ENCODE measurements around the gene OR4C11. TPM values are rescaled to one million over a fixed set of nuclear protein-coding genes. Genes with fewer than 3 reads are reported as not detected.

Gene OR4C11
- not detected for total RNA-seq

- Histone ChIP-seq H3K4me1 (no peaks in the 10 kb centered on the region), H3K36me3 (no peaks in the 10 kb centered on the region), H3K27ac (no peak within 1 kb of the TSS), H3K9me3 (no peaks in the 10 kb centered on the region), H3K4me3 (no peak within 1 kb of the TSS), H3K27me3 (no peaks in the 10 kb centered on the region)
- ATAC-seq (ENCODE audit: low FRiP score in 2 of 2) = no peak
- 51 to 55% methylated on average over 2 of the region's 2 CpGs for WGBS, 2 donors
- no peak for DNase-seq
- TF ChIP-seq POLR2AphosphoS5 (IDR thresholded peaks at IDR 0.05) (no peak), EP300 (IDR thresholded peaks at IDR 0.05) (no peak), CTCF (IDR thresholded peaks at IDR 0.05) (no peak), POLR2A (IDR thresholded peaks at IDR 0.05) (no peak)
Observed at GRCh38 chr11:55607545-55607944, at the start of gene OR4C11. TSS of gene OR4C11 (minus strand) at chr11:55607645. CDS start at chr11:55604373, 3,272 bp downstream.

GRCh38 chr11:55655096-55655495 is 47.7 kb upstream of the OR4C11 start:
- Histone ChIP-seq H3K36me3 (no peaks in the 10 kb centered on the region), H3K9me3 (no peaks in the 10 kb centered on the region), H3K4me1 (no peaks in the 10 kb centered on the region), H3K4me3 (no peak overlapping the region), H3K27me3 (no peaks in the 10 kb centered on the region), H3K27ac (no peak overlapping the region)
- TF ChIP-seq CTCF (IDR thresholded peaks at IDR 0.05) = no peak
- TF ChIP-seq POLR2AphosphoS5 (IDR thresholded peaks at IDR 0.05) = no peak
- no peak for TF ChIP-seq EP300 (IDR thresholded peaks at IDR 0.05)
- TF ChIP-seq POLR2A (IDR thresholded peaks at IDR 0.05) = no peak
- no peak for ATAC-seq (ENCODE audit: low FRiP score in 2 of 2)
- no peak for DNase-seq

- TF ChIP-seq POLR2A (IDR thresholded peaks at IDR 0.05) = no peak
- no peak for ATAC-seq (ENCODE audit: low FRiP score in 2 of 2)
- WGBS, 2 donors = 54 to 55% methylated on average over 1 of the region's 1 CpG
- Histone ChIP-seq H3K27ac (no peak overlapping the region), H3K36me3 (no peaks in the 10 kb centered on the region), H3K9me3 (no peaks in the 10 kb centered on the region), H3K4me3 (no peak overlapping the region), H3K27me3 (no peaks in the 10 kb centered on the region), H3K4me1 (no peaks in the 10 kb centered on the region)
- DNase-seq = no peak
Observed at GRCh38 chr11:55652560-55652959, 45.1 kb upstream of the OR4C11 start.

- Histone ChIP-seq H3K9me3 (no peaks in the 10 kb centered on the region), H3K27ac (no peak within 1 kb of the TSS), H3K4me1 (no peaks in the 10 kb centered on the region), H3K36me3 (no peaks in the 10 kb centered on the region), H3K27me3 (no peaks in the 10 kb centered on the region), H3K4me3 (no peak within 1 kb of the TSS)
- 79 to 84% methylated on average over 2 of the region's 2 CpGs for WGBS, 2 donors
- DNase-seq = no peak
- ATAC-seq (ENCODE audit: low FRiP score in 2 of 2) = no peak
- TF ChIP-seq POLR2A (IDR thresholded peaks at IDR 0.05) (no peak), EP300 (IDR thresholded peaks at IDR 0.05) (no peak), CTCF (IDR thresholded peaks at IDR 0.05) (no peak), POLR2AphosphoS5 (IDR thresholded peaks at IDR 0.05) (no peak)
Observed at GRCh38 chr11:55648027-55648426, 40.6 kb upstream of the OR4C11 start, which contains the start of gene OR4S2. TSS of gene OR4S2 (plus strand) at chr11:55648327. CDS start at chr11:55650904, 2,577 bp downstream.

- Histone ChIP-seq H3K27me3 (no peaks in the 10 kb centered on the region), H3K4me1 (no peaks in the 10 kb centered on the region), H3K27ac (no peak within 1 kb of the TSS), H3K36me3 (no peaks in the 10 kb centered on the region), H3K4me3 (no peak within 1 kb of the TSS), H3K9me3 (peaks cover 0 to 3% (median 0%) of the 10 kb centered on the region in 4 donors)
- TF ChIP-seq EP300 (IDR thresholded peaks at IDR 0.05) (no peak), POLR2A (IDR thresholded peaks at IDR 0.05) (no peak), CTCF (IDR thresholded peaks at IDR 0.05) (no peak), POLR2AphosphoS5 (IDR thresholded peaks at IDR 0.05) (no peak)
- no peak for ATAC-seq (ENCODE audit: low FRiP score in 2 of 2)
- DNase-seq = no peak
- WGBS, 2 donors = 45 to 66% methylated on average over 3 of the region's 3 CpGs
Observed at GRCh38 chr11:55634813-55635212, 27.4 kb upstream of the OR4C11 start, which contains the start of gene OR4P4. TSS of gene OR4P4 (plus strand) at chr11:55635113.
